Measurements from ENCODE around the gene PTPRK.

- TF ChIP-seq POLR2AphosphoS5 (IDR thresholded peaks at IDR 0.05; ENCODE audit: low read depth, low read length) (no peak), POU2F2 (IDR thresholded peaks at IDR 0.05; ENCODE audit: low read depth, low read length) (no peak), POLR2A (IDR thresholded peaks at IDR 0.05; ENCODE audit: low read depth, low read length) (no peak), TAF1 (IDR thresholded peaks at IDR 0.05; ENCODE audit: low read depth, low read length) (no peak), PAX5 (IDR thresholded peaks at IDR 0.05; ENCODE audit: insufficient read depth, low read length, severe bottlenecking) (no peak), SPI1 (IDR thresholded peaks at IDR 0.05; ENCODE audit: low read depth, low read length) (no peak)
Measured at GRCh38 chr6:128505603-128506002, 14.8 kb downstream of the PTPRK start.

All from GM12891 (cell line).